GM23338 (cell line): ENCODE data around the gene AKR1C8. TPM values are rescaled to one million over a fixed set of nuclear protein-coding genes. Genes with fewer than 3 reads are reported as not detected.

Experiments used
- ATAC-seq: fragments of 200-7000 bp; cut with Tn5 transposase; 3 replicates; pipeline ENCODE4 v1.9.1; 2020
- DNase-seq: peaks from one replicate; pipeline ENCODE4 v3.0.0-alpha.2; 2015; ENCODE audit warnings: low spot score
- H2AFZ ChIP-seq: fragments of 200-600 bp; sonication (generic); 2 replicates; pipeline ENCODE4 v1.8.0; 2016; ENCODE audit warnings: antibody characterized with exemption, mild to moderate bottlenecking, moderate library complexity
- H3F3A ChIP-seq: fragments of 200-600 bp; sonication (generic); replicated peaks from 2 replicates; pipeline ENCODE4 v1.8.0; 2017; ENCODE audit warnings: antibody characterized with exemption, mixed run types, low read depth
- H3K27ac ChIP-seq: fragments of 200-600 bp; sonication (generic); 2 replicates; pipeline ENCODE4 v1.6.1; 2016; ENCODE audit warnings: low read depth
- H3K27me3 ChIP-seq: fragments of 200-600 bp; sonication (generic); 2 replicates; pipeline ENCODE4 v1.8.0; 2016; ENCODE audit warnings: mild to moderate bottlenecking, mixed run types, moderate library complexity; ENCODE audit not compliant: insufficient read depth
- H3K36me3 ChIP-seq: fragments of 200-600 bp; sonication (generic); 2 replicates; pipeline ENCODE4 v1.8.0; 2016; ENCODE audit warnings: mild to moderate bottlenecking; ENCODE audit not compliant: insufficient read depth
- H3K4me1 ChIP-seq: fragments of 200-600 bp; sonication (generic); 2 replicates; pipeline ENCODE4 v1.8.0; 2016; ENCODE audit warnings: mild to moderate bottlenecking, moderate library complexity; ENCODE audit not compliant: insufficient read depth
- H3K4me2 ChIP-seq: fragments of 200-600 bp; sonication (generic); 2 replicates; pipeline ENCODE4 v1.7.1; 2017; ENCODE audit warnings: mixed run types
- H3K4me3 ChIP-seq: fragments of 200-600 bp; sonication (generic); 2 replicates; pipeline ENCODE4 v1.6.1; 2016; ENCODE audit warnings: mixed run types
- H3K79me2 ChIP-seq: fragments of 200-600 bp; sonication (generic); replicated peaks from 2 replicates; pipeline ENCODE4 v1.8.0; 2017; ENCODE audit warnings: mild to moderate bottlenecking; ENCODE audit not compliant: insufficient read depth
- H3K9me2 ChIP-seq: fragments of 200-600 bp; sonication (generic); 2 replicates; pipeline ENCODE4 v1.8.0; 2017; ENCODE audit not compliant: insufficient read depth
- H4K20me1 ChIP-seq: fragments of 200-600 bp; sonication (generic); replicated peaks from 2 replicates; pipeline ENCODE4 v1.8.0; 2017; ENCODE audit warnings: mild to moderate bottlenecking; ENCODE audit not compliant: insufficient read depth
- H3K27ac Mint-ChIP-seq: 2 replicates; pipeline ENCODE4 v1.8.0; 2020; ENCODE audit warnings: inconsistent platforms, mild to moderate bottlenecking, moderate library complexity, mixed read lengths
- H3K27me3 Mint-ChIP-seq: 3 replicates; pipeline ENCODE4 v1.8.0; 2022; ENCODE audit warnings: low read depth, mild to moderate bottlenecking, moderate library complexity, mixed read lengths, inconsistent platforms; ENCODE audit not compliant: insufficient read depth, poor library complexity
- H3K36me3 Mint-ChIP-seq: 3 replicates; pipeline ENCODE4 v1.8.0; 2021; ENCODE audit warnings: low read depth, mild to moderate bottlenecking, inconsistent platforms, moderate library complexity, mixed read lengths
- H3K4me1 Mint-ChIP-seq: 3 replicates; pipeline ENCODE4 v1.8.0; 2020; ENCODE audit warnings: mild to moderate bottlenecking, inconsistent platforms, mixed read lengths
- H3K4me3 Mint-ChIP-seq: 3 replicates; pipeline ENCODE4 v1.8.0; 2021; ENCODE audit warnings: moderate library complexity, mild to moderate bottlenecking, inconsistent platforms, mixed read lengths
- H3K9me3 Mint-ChIP-seq: 3 replicates; pipeline ENCODE4 v1.8.0; 2020; ENCODE audit warnings: moderate library complexity, mild to moderate bottlenecking, inconsistent platforms, mixed read lengths
- CREB1 ChIP-seq: fragments of 250-450 bp; sonication (Bioruptor Pico); IDR thresholded peaks from 2 replicates; pipeline ENCODE4 v1.5.0; 2020; ENCODE audit warnings: low read depth, mild to moderate bottlenecking, moderate library complexity
- EZH2 ChIP-seq: fragments of 200-600 bp; sonication (generic); IDR thresholded peaks from one replicate; pipeline ENCODE4 v1.8.0; 2017; ENCODE audit warnings: antibody characterized with exemption, mild to moderate bottlenecking, low read depth; ENCODE audit not compliant: unreplicated experiment
- EZH2phosphoT487 ChIP-seq: fragments of 200-600 bp; sonication (generic); IDR thresholded peaks from one replicate; pipeline ENCODE4 v1.8.1; 2018; ENCODE audit warnings: antibody characterized with exemption; ENCODE audit not compliant: unreplicated experiment
- JUNB ChIP-seq: IDR thresholded peaks from one replicate; pipeline ENCODE4 v1.6.1; 2016; ENCODE audit warnings: antibody characterized with exemption; ENCODE audit not compliant: unreplicated experiment
- NANOG ChIP-seq: IDR thresholded peaks from 2 replicates; pipeline ENCODE4 v1.6.1; 2016; ENCODE audit warnings: antibody characterized with exemption, borderline replicate concordance
- POLR2AphosphoS5 ChIP-seq: IDR thresholded peaks from 2 replicates; pipeline ENCODE4 v1.6.1; 2016; ENCODE audit warnings: antibody characterized with exemption, low read depth
- STAT1 ChIP-seq: IDR thresholded peaks from one replicate; pipeline ENCODE4 v1.6.1; 2016; ENCODE audit warnings: antibody characterized with exemption; ENCODE audit not compliant: unreplicated experiment
- ZNF114 ChIP-seq: fragments of 250-450 bp; sonication (Bioruptor Pico); IDR thresholded peaks from 2 replicates; pipeline ENCODE4 v1.5.0; 2020; ENCODE audit warnings: mild to moderate bottlenecking, moderate library complexity
- ZNF331 ChIP-seq: fragments of 250-450 bp; sonication (Bioruptor Pico); IDR thresholded peaks from 2 replicates; pipeline ENCODE4 v1.5.0; 2020; ENCODE audit warnings: low read depth, mild to moderate bottlenecking, moderate library complexity
- polyA plus RNA-seq: library from polyadenylated mRNA; unstranded; fragments of >200 nt; fragmentation: Nextera tagmentation; extraction: Ambion mirVana; gene quantifications from 2 replicates; pipeline ENCODE4 v1.2.1, GENCODE V29; 2016
- total RNA-seq: library from RNA; depleted of rRNA; stranded (reverse); fragments of >200 nt; shearing (Covaris generic); gene quantifications from 2 replicates; pipeline ENCODE4 v1.2.3, GENCODE V29; 2014
- TF ChIP-seq, protein P1 (sequence below), 2 experiments: fragments of 200-600 bp in 1 of 2; sonication (generic) in 1 of 2; conservative IDR thresholded peaks; 2 replicates each; pipeline versions ENCODE4 v1.5.1 to v1.6.1; 2016 to 2017; ENCODE audit warnings: antibody characterized with exemption in 2 of 2, low read depth in 2 of 2, mild to moderate bottlenecking in 2 of 2, moderate library complexity in 1 of 2
- TF ChIP-seq, protein P2 (sequence below): IDR thresholded peaks from 2 replicates; pipeline ENCODE4 v1.6.1; 2016; ENCODE audit warnings: antibody characterized with exemption
- TF ChIP-seq, protein P3 (sequence below): IDR thresholded peaks from one replicate; pipeline ENCODE4 v1.6.1; 2018; ENCODE audit warnings: antibody characterized with exemption; ENCODE audit not compliant: unreplicated experiment

The AKR1C8 gene
- total and polyA plus RNA-seq, 2 experiments from 2014 or later: not detected

DNA sequence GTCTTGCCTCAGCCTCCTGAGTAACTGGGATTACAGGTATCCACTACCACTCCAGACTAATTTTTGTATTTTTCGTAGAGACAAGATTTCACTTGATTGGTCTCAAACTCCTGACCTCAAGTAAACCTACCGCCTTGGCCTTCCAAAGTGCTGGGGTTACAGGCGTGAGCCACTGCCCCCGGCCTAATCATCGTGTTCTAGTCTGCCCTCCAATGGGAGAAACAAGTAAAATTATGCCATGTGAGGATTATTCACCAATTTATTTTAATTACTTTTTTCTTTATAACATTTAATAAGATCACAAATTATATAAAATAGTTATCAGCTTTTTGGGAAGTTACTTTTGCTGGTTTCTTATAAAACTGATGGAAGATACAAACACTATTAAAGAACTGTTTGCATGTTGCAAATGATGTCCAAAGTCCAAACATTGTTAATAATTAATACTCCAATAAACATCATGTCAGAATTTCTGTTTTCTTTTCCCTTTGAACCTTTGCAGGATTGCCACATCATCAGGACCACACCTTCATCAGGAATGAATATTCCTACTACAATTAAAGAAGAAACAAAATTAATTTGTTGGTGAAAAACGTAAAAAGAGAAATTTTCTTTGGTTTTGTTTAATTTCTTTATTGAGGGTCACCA lies 10.9 kb upstream of the AKR1C8 start:
- H3K4me1 ChIP-seq: no peaks in the 10 kb centered on the region
- TF ChIP-seq JUNB: no peak
- no peak for TF ChIP-seq EZH2
- TF ChIP-seq, protein P1, sequence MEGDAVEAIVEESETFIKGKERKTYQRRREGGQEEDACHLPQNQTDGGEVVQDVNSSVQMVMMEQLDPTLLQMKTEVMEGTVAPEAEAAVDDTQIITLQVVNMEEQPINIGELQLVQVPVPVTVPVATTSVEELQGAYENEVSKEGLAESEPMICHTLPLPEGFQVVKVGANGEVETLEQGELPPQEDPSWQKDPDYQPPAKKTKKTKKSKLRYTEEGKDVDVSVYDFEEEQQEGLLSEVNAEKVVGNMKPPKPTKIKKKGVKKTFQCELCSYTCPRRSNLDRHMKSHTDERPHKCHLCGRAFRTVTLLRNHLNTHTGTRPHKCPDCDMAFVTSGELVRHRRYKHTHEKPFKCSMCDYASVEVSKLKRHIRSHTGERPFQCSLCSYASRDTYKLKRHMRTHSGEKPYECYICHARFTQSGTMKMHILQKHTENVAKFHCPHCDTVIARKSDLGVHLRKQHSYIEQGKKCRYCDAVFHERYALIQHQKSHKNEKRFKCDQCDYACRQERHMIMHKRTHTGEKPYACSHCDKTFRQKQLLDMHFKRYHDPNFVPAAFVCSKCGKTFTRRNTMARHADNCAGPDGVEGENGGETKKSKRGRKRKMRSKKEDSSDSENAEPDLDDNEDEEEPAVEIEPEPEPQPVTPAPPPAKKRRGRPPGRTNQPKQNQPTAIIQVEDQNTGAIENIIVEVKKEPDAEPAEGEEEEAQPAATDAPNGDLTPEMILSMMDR (conservative IDR thresholded peaks at IDR 0.05; ENCODE audit: low read depth in 2 of 2): peak in 1 of 2 experiments; percentile 15; a peak in 1 of 4 replicates
- no peak for TF ChIP-seq ZNF114 (CRISPR knock-in tag)
- no peaks in the 10 kb centered on the region for H4K20me1 ChIP-seq

DNA sequence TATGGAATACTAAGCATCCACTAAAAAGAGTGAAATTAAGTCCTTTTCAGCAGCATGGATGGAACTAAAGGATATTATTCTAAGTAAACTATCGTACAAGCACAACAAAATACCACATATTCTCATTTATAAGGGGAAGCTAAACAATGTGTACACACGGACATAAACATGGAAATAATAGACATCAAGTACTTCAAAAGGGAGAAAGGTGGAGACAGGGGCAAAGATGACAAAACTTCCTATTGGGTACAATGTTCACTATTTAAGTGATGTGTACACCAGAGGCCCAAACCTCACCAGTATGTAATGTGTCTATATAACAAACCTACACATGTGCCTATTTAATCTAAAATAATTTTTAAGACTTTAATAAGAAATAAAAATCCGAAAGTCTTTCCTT lies 9.5 kb upstream of the AKR1C8 start:
- Histone ChIP-seq H2AFZ (no peak overlapping the region), H3K4me2 (no peak overlapping the region), H3K4me1 (no peaks in the 10 kb centered on the region), H3K27me3 (no peaks in the 10 kb centered on the region), H3F3A (no peaks in the 10 kb centered on the region), H4K20me1 (no peaks in the 10 kb centered on the region), H3K36me3 (no peaks in the 10 kb centered on the region), H3K27ac (no peak overlapping the region), H3K4me3 (no peak overlapping the region), H3K9me2 (no peaks in the 10 kb centered on the region), H3K79me2 (no peaks in the 10 kb centered on the region)
- no peak for DNase-seq
- Mint-ChIP-seq H3K4me1 (no peaks in the 10 kb centered on the region), H3K36me3 (no peaks in the 10 kb centered on the region), H3K9me3 (no peaks in the 10 kb centered on the region), H3K27me3 (peaks cover 2% of the 10 kb centered on the region), H3K27ac (no peak overlapping the region), H3K4me3 (no peak overlapping the region)
- no peak for ATAC-seq
- TF ChIP-seq, protein P2, sequence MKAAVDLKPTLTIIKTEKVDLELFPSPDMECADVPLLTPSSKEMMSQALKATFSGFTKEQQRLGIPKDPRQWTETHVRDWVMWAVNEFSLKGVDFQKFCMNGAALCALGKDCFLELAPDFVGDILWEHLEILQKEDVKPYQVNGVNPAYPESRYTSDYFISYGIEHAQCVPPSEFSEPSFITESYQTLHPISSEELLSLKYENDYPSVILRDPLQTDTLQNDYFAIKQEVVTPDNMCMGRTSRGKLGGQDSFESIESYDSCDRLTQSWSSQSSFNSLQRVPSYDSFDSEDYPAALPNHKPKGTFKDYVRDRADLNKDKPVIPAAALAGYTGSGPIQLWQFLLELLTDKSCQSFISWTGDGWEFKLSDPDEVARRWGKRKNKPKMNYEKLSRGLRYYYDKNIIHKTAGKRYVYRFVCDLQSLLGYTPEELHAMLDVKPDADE: no peak
- TF ChIP-seq ZNF114 (CRISPR knock-in tag): no peak
- TF ChIP-seq ZNF331: no peak
- TF ChIP-seq JUNB: no peak
- TF ChIP-seq EZH2: no peak
- no peak for TF ChIP-seq NANOG
- TF ChIP-seq STAT1: no peak
- TF ChIP-seq, protein P3, sequence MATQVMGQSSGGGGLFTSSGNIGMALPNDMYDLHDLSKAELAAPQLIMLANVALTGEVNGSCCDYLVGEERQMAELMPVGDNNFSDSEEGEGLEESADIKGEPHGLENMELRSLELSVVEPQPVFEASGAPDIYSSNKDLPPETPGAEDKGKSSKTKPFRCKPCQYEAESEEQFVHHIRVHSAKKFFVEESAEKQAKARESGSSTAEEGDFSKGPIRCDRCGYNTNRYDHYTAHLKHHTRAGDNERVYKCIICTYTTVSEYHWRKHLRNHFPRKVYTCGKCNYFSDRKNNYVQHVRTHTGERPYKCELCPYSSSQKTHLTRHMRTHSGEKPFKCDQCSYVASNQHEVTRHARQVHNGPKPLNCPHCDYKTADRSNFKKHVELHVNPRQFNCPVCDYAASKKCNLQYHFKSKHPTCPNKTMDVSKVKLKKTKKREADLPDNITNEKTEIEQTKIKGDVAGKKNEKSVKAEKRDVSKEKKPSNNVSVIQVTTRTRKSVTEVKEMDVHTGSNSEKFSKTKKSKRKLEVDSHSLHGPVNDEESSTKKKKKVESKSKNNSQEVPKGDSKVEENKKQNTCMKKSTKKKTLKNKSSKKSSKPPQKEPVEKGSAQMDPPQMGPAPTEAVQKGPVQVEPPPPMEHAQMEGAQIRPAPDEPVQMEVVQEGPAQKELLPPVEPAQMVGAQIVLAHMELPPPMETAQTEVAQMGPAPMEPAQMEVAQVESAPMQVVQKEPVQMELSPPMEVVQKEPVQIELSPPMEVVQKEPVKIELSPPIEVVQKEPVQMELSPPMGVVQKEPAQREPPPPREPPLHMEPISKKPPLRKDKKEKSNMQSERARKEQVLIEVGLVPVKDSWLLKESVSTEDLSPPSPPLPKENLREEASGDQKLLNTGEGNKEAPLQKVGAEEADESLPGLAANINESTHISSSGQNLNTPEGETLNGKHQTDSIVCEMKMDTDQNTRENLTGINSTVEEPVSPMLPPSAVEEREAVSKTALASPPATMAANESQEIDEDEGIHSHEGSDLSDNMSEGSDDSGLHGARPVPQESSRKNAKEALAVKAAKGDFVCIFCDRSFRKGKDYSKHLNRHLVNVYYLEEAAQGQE: no peak
- TF ChIP-seq, protein P1 (conservative IDR thresholded peaks at IDR 0.05; ENCODE audit: low read depth in 2 of 2): no peak
- TF ChIP-seq CREB1 (CRISPR knock-in tag): no peak
- no peak for TF ChIP-seq POLR2AphosphoS5
- no peak for TF ChIP-seq EZH2phosphoT487

More for the DNA sequence above, 10.9 kb upstream of the AKR1C8 start:
- Mint-ChIP-seq H3K4me3 (no peak overlapping the region), H3K9me3 (no peaks in the 10 kb centered on the region), H3K27me3 (peaks cover 2% of the 10 kb centered on the region), H3K4me1 (no peaks in the 10 kb centered on the region), H3K27ac (no peak overlapping the region), H3K36me3 (no peaks in the 10 kb centered on the region)
- H3K4me2 ChIP-seq: no peak overlapping the region
- no peaks in the 10 kb centered on the region for H3K79me2 ChIP-seq
- H3K27me3 ChIP-seq: no peaks in the 10 kb centered on the region
- DNase-seq (peak; percentile 5), ATAC-seq (no peak)
- H3K36me3 ChIP-seq: no peaks in the 10 kb centered on the region
- no peaks in the 10 kb centered on the region for H3F3A ChIP-seq
- no peak overlapping the region for H3K4me3 ChIP-seq
- H3K9me2 ChIP-seq: no peaks in the 10 kb centered on the region
- no peak overlapping the region for H2AFZ ChIP-seq
- no peak overlapping the region for H3K27ac ChIP-seq
